ENCODE measurements around the gene FUOM.
A peak's percentile ranks its signal among the peaks of the same experiment; 100 is the strongest.

FUOM gene

DNA sequence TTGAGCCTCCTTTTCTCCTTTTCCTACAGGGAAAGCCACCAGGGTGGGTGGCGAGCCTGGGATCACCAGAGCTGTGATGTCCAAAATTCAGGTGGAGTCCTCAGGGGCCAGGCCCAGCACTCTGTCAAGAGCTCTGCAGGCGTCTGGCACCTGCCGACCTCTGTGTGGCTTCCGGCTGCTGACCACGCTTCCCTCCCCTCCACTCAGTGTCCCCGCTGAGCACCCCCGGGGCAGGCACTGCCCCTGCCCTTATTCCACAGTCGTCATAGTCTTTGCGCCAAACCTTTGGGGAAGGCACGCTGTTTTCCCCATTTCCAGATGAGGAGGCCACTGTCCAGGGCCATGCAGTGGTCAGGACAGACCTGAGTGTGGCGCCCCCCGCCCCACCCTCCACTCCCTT, 43.7 kb upstream of the FUOM start:
- H3K4me3 ChIP-seq (ENCODE audit: insufficient read length, low read depth) = no peak overlapping the region
- no peaks in the 10 kb centered on the region for H3K4me1 ChIP-seq (ENCODE audit: insufficient read depth, insufficient read length)
- TF ChIP-seq YY1 (IDR thresholded peaks at IDR 0.05; ENCODE audit: insufficient read depth, insufficient read length) (no peak), SUZ12 (IDR thresholded peaks at IDR 0.05; ENCODE audit: extremely low read depth, insufficient read depth, insufficient read length) (no peak), ZNF274 (IDR thresholded peaks at IDR 0.05; ENCODE audit: low read depth, low read length) (no peak)
- DNase-seq (ENCODE audit: low read depth, low spot score) = no peak
- H3K27me3 ChIP-seq (ENCODE audit: insufficient read depth, insufficient read length) = no peaks in the 10 kb centered on the region
- H3K9ac ChIP-seq (ENCODE audit: insufficient read length, low read depth) = no peak overlapping the region
- peaks cover 84% of the 10 kb centered on the region for H3K36me3 ChIP-seq (ENCODE audit: insufficient read depth, insufficient read length, low read length)
- H3K9me3 ChIP-seq (ENCODE audit: insufficient read depth, low read length) = no peaks in the 10 kb centered on the region

GRCh38 chr10:133400624-133401424, 43.0 kb upstream of the FUOM start:
- TF ChIP-seq ZNF274 (IDR thresholded peaks at IDR 0.05; ENCODE audit: low read depth, low read length) = no peak
- no peak for TF ChIP-seq YY1 (IDR thresholded peaks at IDR 0.05; ENCODE audit: insufficient read depth, insufficient read length)
- no peak for TF ChIP-seq SUZ12 (IDR thresholded peaks at IDR 0.05; ENCODE audit: extremely low read depth, insufficient read depth, insufficient read length)
- no peaks in the 10 kb centered on the region for H3K4me1 ChIP-seq (ENCODE audit: insufficient read depth, insufficient read length)
- H3K4me3 ChIP-seq (ENCODE audit: insufficient read length, low read depth) = no peak overlapping the region

GRCh38 chr10:133399123-133399601, 41.3 kb upstream of the FUOM start:
- no peak overlapping the region for H3K4me3 ChIP-seq (ENCODE audit: insufficient read length, low read depth)
- no peaks in the 10 kb centered on the region for H3K27me3 ChIP-seq (ENCODE audit: insufficient read depth, insufficient read length)
- no peaks in the 10 kb centered on the region for H3K4me1 ChIP-seq (ENCODE audit: insufficient read depth, insufficient read length)
- no peaks in the 10 kb centered on the region for H3K9me3 ChIP-seq (ENCODE audit: insufficient read depth, low read length)
- no peak for DNase-seq (ENCODE audit: low read depth, low spot score)
- no peak overlapping the region for H3K9ac ChIP-seq (ENCODE audit: insufficient read length, low read depth)
- peaks cover 77% of the 10 kb centered on the region for H3K36me3 ChIP-seq (ENCODE audit: insufficient read depth, insufficient read length, low read length)
- TF ChIP-seq ZNF274 (IDR thresholded peaks at IDR 0.05; ENCODE audit: low read depth, low read length) = no peak
- TF ChIP-seq YY1 (IDR thresholded peaks at IDR 0.05; ENCODE audit: insufficient read depth, insufficient read length) = no peak
- no peak for TF ChIP-seq SUZ12 (IDR thresholded peaks at IDR 0.05; ENCODE audit: extremely low read depth, insufficient read depth, insufficient read length)

More at GRCh38 chr10:133400624-133401424, 43.0 kb upstream of the FUOM start:
- H3K27me3 ChIP-seq (ENCODE audit: insufficient read depth, insufficient read length) = no peaks in the 10 kb centered on the region
- no peaks in the 10 kb centered on the region for H3K9me3 ChIP-seq (ENCODE audit: insufficient read depth, low read length)
- no peak overlapping the region for H3K9ac ChIP-seq (ENCODE audit: insufficient read length, low read depth)
- DNase-seq (ENCODE audit: low read depth, low spot score) = no peak
- H3K36me3 ChIP-seq (ENCODE audit: insufficient read depth, insufficient read length, low read length) = peaks cover 88% of the 10 kb centered on the region

GRCh38 chr10:133397938-133398337, 40.1 kb upstream of the FUOM start:
- Histone ChIP-seq H3K4me3 (ENCODE audit: insufficient read length, low read depth) (no peak overlapping the region), H3K9me3 (ENCODE audit: insufficient read depth, low read length) (no peaks in the 10 kb centered on the region), H3K27me3 (ENCODE audit: insufficient read depth, insufficient read length) (no peaks in the 10 kb centered on the region), H3K4me1 (ENCODE audit: insufficient read depth, insufficient read length) (no peaks in the 10 kb centered on the region), H3K36me3 (ENCODE audit: insufficient read depth, insufficient read length, low read length) (peaks cover 68% of the 10 kb centered on the region), H3K9ac (ENCODE audit: insufficient read length, low read depth) (no peak overlapping the region)
- TF ChIP-seq YY1 (IDR thresholded peaks at IDR 0.05; ENCODE audit: insufficient read depth, insufficient read length) = no peak
- TF ChIP-seq ZNF274 (IDR thresholded peaks at IDR 0.05; ENCODE audit: low read depth, low read length) = no peak
- no peak for TF ChIP-seq SUZ12 (IDR thresholded peaks at IDR 0.05; ENCODE audit: extremely low read depth, insufficient read depth, insufficient read length)
- no peak for DNase-seq (ENCODE audit: low read depth, low spot score)

- Histone ChIP-seq H3K27me3 (ENCODE audit: insufficient read depth, insufficient read length) (no peaks in the 10 kb centered on the region), H3K9me3 (ENCODE audit: insufficient read depth, low read length) (no peaks in the 10 kb centered on the region), H3K4me3 (ENCODE audit: insufficient read length, low read depth) (no peak overlapping the region), H3K36me3 (ENCODE audit: insufficient read depth, insufficient read length, low read length) (peaks cover 51% of the 10 kb centered on the region), H3K4me1 (ENCODE audit: insufficient read depth, insufficient read length) (peaks cover under 1% of the 10 kb centered on the region), H3K9ac (ENCODE audit: insufficient read length, low read depth) (no peak overlapping the region)
- no peak for TF ChIP-seq ZNF274 (IDR thresholded peaks at IDR 0.05; ENCODE audit: low read depth, low read length)
- no peak for DNase-seq (ENCODE audit: low read depth, low spot score)
Measured at GRCh38 chr10:133396035-133396624, 38.3 kb upstream of the FUOM start.

DNA sequence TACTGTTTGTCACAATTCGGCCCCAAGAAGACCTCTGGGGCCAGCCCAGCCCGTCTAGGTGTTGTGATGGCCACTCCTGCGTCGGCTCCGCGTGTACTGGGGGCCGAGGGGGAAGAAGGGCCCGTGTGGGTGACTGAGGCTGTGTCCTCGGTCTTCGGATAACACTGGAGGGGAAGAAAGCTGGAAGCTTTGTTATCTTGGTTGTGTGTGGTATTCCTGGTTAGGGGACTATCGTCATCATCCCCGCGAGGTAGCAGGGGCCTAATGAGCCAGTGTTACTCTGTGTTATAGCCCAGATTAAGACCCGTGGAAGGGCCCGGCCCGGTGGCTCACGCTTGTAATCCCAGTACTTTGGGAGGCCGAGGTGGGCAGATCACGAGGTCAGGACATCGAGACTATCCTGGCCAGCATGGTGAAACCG, 37.0 kb upstream of the FUOM start:
- no peaks in the 10 kb centered on the region for H3K9me3 ChIP-seq (ENCODE audit: insufficient read depth, low read length)
- H3K4me3 ChIP-seq (ENCODE audit: insufficient read length, low read depth) = peak overlapping the region; percentile 86
- no peak for DNase-seq (ENCODE audit: low read depth, low spot score)
- H3K9ac ChIP-seq (ENCODE audit: insufficient read length, low read depth) = peak overlapping the region; percentile 96
- peaks cover 2% of the 10 kb centered on the region for H3K4me1 ChIP-seq (ENCODE audit: insufficient read depth, insufficient read length)
- H3K27me3 ChIP-seq (ENCODE audit: insufficient read depth, insufficient read length) = no peaks in the 10 kb centered on the region
- peaks cover 40% of the 10 kb centered on the region for H3K36me3 ChIP-seq (ENCODE audit: insufficient read depth, insufficient read length, low read length)
- TF ChIP-seq YY1 (IDR thresholded peaks at IDR 0.05; ENCODE audit: insufficient read depth, insufficient read length) (no peak), SUZ12 (IDR thresholded peaks at IDR 0.05; ENCODE audit: extremely low read depth, insufficient read depth, insufficient read length) (no peak), ZNF274 (IDR thresholded peaks at IDR 0.05; ENCODE audit: low read depth, low read length) (no peak)

DNA sequence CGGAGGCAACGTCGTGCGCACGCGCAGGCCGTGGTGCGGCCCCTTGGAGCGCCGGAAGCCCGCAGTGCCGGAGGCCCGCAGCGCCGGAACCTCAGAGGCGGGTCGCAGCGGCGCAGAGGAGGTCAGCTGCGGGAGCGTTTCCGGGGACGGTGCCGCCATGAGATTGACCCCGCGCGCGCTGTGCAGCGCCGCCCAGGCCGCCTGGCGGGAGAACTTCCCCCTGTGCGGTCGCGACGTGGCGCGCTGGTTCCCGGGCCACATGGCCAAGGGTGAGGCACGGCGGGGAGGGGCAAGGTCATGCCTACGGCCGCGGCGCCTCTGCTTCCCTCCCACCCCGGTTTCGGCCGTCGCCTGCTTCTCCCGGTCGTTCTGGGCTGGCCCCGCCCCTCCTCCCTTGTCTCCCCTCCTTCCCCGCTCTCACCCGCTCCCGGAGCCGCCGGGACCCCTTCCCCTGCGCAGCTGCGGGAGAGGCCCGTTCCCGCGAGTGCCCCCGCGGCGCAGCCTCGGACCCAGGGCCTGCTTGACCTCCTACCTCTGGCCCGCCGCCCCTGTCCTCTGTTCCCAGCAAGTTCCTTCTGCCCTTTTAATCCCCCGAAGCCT, 36.3 kb upstream of the FUOM start, which contains the start of gene MTG1:
Gene MTG1, plus strand, starts transcription at position 94 of the 600 bp plus-strand sequence. Its CDS starts 64 bp downstream, at position 158.
- H3K4me1 ChIP-seq (ENCODE audit: insufficient read depth, insufficient read length) = peaks cover 2% of the 10 kb centered on the region
- H3K9ac ChIP-seq (ENCODE audit: insufficient read length, low read depth) = peak within 1 kb of the TSS; percentile 96
- TF ChIP-seq YY1 (IDR thresholded peaks at IDR 0.05; ENCODE audit: insufficient read depth, insufficient read length) = peak; percentile 27
- TF ChIP-seq ZNF274 (IDR thresholded peaks at IDR 0.05; ENCODE audit: low read depth, low read length) = no peak
- peak; percentile 81 for DNase-seq (ENCODE audit: low read depth, low spot score)
- H3K9me3 ChIP-seq (ENCODE audit: insufficient read depth, low read length) = no peaks in the 10 kb centered on the region
- peaks cover 34% of the 10 kb centered on the region for H3K36me3 ChIP-seq (ENCODE audit: insufficient read depth, insufficient read length, low read length)
- no peaks in the 10 kb centered on the region for H3K27me3 ChIP-seq (ENCODE audit: insufficient read depth, insufficient read length)
- H3K4me3 ChIP-seq (ENCODE audit: insufficient read length, low read depth) = peak within 1 kb of the TSS; percentile 86
